ENCODE results near the gene HES5. TPM values are rescaled to one million over a fixed set of nuclear protein-coding genes. Genes with fewer than 3 reads are reported as not detected.

HES5 gene
- total and polyA plus RNA-seq, 2 donors (not counting 1 experiment from before 2014, with no cell fraction given), result not detected

GRCh38 chr1:2502210-2502609, 27.9 kb downstream of the HES5 start:
- Histone ChIP-seq H3K27ac (ENCODE audit: insufficient read depth, low read length) (no peak overlapping the region), H3K9ac (ENCODE audit: insufficient read depth, low read length) (no peak overlapping the region), H4K20me1 (ENCODE audit: control insufficient read depth, extremely low read depth, insufficient read depth, low read length) (no peaks in the 10 kb centered on the region), H3K36me3 (ENCODE audit: control insufficient read depth, insufficient read depth, low read length) (no peaks in the 10 kb centered on the region), H3K9me3 (ENCODE audit: control insufficient read depth, insufficient read depth, low read depth, low read length) (no peaks in the 10 kb centered on the region), H3K4me3 (replicated peaks in 1 of 4; ENCODE audit: control extremely low read depth in 1 of 4, insufficient read depth in 1 of 4, low read depth in 3 of 4, low read length in 4 of 4) (no peak overlapping the region), H3K79me2 (ENCODE audit: control insufficient read depth, insufficient read depth, low read length) (no peaks in the 10 kb centered on the region), H3K27me3 (ENCODE audit: control insufficient read depth, insufficient read depth, low read length) (peaks cover 23% of the 10 kb centered on the region), H3K4me2 (ENCODE audit: extremely low read depth, insufficient read depth, low read length) (no peak overlapping the region), H2AFZ (ENCODE audit: low read length) (no peak overlapping the region), H3K4me1 (ENCODE audit: control insufficient read depth, extremely low read depth, insufficient read depth, low read length) (peaks cover 6% of the 10 kb centered on the region)
- DNase-seq (ENCODE audit: low read depth in 2 of 2), result no peak
- no peak for TF ChIP-seq EZH2 (IDR thresholded peaks at IDR 0.05; ENCODE audit: low read length, missing control alignments)
- TF ChIP-seq, protein P1, sequence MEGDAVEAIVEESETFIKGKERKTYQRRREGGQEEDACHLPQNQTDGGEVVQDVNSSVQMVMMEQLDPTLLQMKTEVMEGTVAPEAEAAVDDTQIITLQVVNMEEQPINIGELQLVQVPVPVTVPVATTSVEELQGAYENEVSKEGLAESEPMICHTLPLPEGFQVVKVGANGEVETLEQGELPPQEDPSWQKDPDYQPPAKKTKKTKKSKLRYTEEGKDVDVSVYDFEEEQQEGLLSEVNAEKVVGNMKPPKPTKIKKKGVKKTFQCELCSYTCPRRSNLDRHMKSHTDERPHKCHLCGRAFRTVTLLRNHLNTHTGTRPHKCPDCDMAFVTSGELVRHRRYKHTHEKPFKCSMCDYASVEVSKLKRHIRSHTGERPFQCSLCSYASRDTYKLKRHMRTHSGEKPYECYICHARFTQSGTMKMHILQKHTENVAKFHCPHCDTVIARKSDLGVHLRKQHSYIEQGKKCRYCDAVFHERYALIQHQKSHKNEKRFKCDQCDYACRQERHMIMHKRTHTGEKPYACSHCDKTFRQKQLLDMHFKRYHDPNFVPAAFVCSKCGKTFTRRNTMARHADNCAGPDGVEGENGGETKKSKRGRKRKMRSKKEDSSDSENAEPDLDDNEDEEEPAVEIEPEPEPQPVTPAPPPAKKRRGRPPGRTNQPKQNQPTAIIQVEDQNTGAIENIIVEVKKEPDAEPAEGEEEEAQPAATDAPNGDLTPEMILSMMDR (conservative IDR thresholded peaks at IDR 0.05 in 1 of 2, IDR thresholded peaks at IDR 0.05 in 1 of 2; ENCODE audit: low read depth in 1 of 2, low read length in 2 of 2), result no peak

- DNase-seq (ENCODE audit: low read depth in 2 of 2), result no peak
- no peak overlapping the region for H3K4me3 ChIP-seq (replicated peaks in 1 of 4; ENCODE audit: control extremely low read depth in 1 of 4, insufficient read depth in 1 of 4, low read depth in 3 of 4, low read length in 4 of 4)
- no peak overlapping the region for H3K9ac ChIP-seq (ENCODE audit: insufficient read depth, low read length)
Observed at GRCh38 chr1:2501820-2502119, 28.3 kb downstream of the HES5 start.

DNA sequence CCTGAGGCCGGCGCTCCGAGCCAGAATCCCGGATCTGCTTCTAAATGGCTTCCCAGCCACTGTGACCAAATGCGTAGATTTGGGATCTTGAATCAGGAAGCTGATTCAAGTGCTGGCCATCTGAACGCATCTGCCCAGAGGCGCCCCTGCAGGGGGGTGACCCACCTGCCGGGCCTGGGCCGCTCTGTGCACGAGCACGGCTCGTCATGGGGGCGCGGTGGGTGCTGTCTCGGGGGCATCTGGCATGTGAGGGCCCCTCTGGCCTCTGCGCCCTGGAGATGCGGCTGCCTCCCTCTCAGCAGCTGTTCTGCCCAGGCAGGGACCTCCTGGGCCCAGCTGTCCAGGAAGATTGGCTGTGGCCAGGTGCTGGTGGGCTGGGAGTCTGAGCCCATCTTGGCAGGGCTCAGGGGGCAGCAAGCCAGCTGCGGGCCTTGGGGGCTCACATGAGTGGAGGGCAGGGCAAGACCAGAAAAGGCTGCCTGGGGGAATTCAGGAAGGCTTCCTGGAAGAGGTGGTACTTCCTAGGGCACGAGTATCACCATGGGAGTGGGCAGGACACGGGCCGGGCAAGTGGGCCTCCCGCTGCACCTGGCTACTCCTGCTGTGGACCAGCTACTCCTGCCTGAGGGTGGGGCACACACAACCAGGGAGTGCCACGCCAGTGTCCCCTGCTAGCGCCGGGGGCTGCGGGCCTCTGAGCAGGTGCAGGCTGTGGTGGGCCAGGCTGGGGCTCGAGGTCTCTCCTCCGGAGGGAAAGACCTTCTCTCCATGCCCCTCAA, 28.8 kb downstream of the HES5 start:
- H3K9me3 ChIP-seq (ENCODE audit: control insufficient read depth, insufficient read depth, low read depth, low read length), result no peaks in the 10 kb centered on the region
- H4K20me1 ChIP-seq (ENCODE audit: control insufficient read depth, extremely low read depth, insufficient read depth, low read length), result no peaks in the 10 kb centered on the region
- H3K9ac ChIP-seq (ENCODE audit: insufficient read depth, low read length), result no peak overlapping the region
- DNase-seq (ENCODE audit: low read depth in 2 of 2), result no peak
- no peaks in the 10 kb centered on the region for H3K79me2 ChIP-seq (ENCODE audit: control insufficient read depth, insufficient read depth, low read length)
- no peak for TF ChIP-seq EZH2 (IDR thresholded peaks at IDR 0.05; ENCODE audit: low read length, missing control alignments)
- TF ChIP-seq, protein P1 (conservative IDR thresholded peaks at IDR 0.05 in 1 of 2, IDR thresholded peaks at IDR 0.05 in 1 of 2; ENCODE audit: low read depth in 1 of 2, low read length in 2 of 2), result no peak
- H3K4me2 ChIP-seq (ENCODE audit: extremely low read depth, insufficient read depth, low read length), result no peak overlapping the region
- H3K36me3 ChIP-seq (ENCODE audit: control insufficient read depth, insufficient read depth, low read length), result no peaks in the 10 kb centered on the region
- peaks cover 23% of the 10 kb centered on the region for H3K27me3 ChIP-seq (ENCODE audit: control insufficient read depth, insufficient read depth, low read length)
- H3K27ac ChIP-seq (ENCODE audit: insufficient read depth, low read length), result no peak overlapping the region
- no peak overlapping the region for H3K4me3 ChIP-seq (replicated peaks in 1 of 4; ENCODE audit: control extremely low read depth in 1 of 4, insufficient read depth in 1 of 4, low read depth in 3 of 4, low read length in 4 of 4)
- H3K4me1 ChIP-seq (ENCODE audit: control insufficient read depth, extremely low read depth, insufficient read depth, low read length), result no peaks in the 10 kb centered on the region
- H2AFZ ChIP-seq (ENCODE audit: low read length), result no peak overlapping the region

More at GRCh38 chr1:2501820-2502119, 28.3 kb downstream of the HES5 start:
- peaks cover 3% of the 10 kb centered on the region for H3K4me1 ChIP-seq (ENCODE audit: control insufficient read depth, extremely low read depth, insufficient read depth, low read length)
- no peak overlapping the region for H2AFZ ChIP-seq (ENCODE audit: low read length)
- H3K27me3 ChIP-seq (ENCODE audit: control insufficient read depth, insufficient read depth, low read length), result peaks cover 23% of the 10 kb centered on the region
- H3K36me3 ChIP-seq (ENCODE audit: control insufficient read depth, insufficient read depth, low read length), result no peaks in the 10 kb centered on the region
- H3K27ac ChIP-seq (ENCODE audit: insufficient read depth, low read length), result no peak overlapping the region
- H3K79me2 ChIP-seq (ENCODE audit: control insufficient read depth, insufficient read depth, low read length), result no peaks in the 10 kb centered on the region
- TF ChIP-seq EZH2 (IDR thresholded peaks at IDR 0.05; ENCODE audit: low read length, missing control alignments), result no peak
- TF ChIP-seq, protein P1 (conservative IDR thresholded peaks at IDR 0.05 in 1 of 2, IDR thresholded peaks at IDR 0.05 in 1 of 2; ENCODE audit: low read depth in 1 of 2, low read length in 2 of 2), result no peak
- H4K20me1 ChIP-seq (ENCODE audit: control insufficient read depth, extremely low read depth, insufficient read depth, low read length), result no peaks in the 10 kb centered on the region
- H3K9me3 ChIP-seq (ENCODE audit: control insufficient read depth, insufficient read depth, low read depth, low read length), result no peaks in the 10 kb centered on the region
- H3K4me2 ChIP-seq (ENCODE audit: extremely low read depth, insufficient read depth, low read length), result no peak overlapping the region

Data from fibroblast of lung (primary cell).